Activated CD4-positive, alpha-beta T cell treated with anti-CD3 and anti-CD28 coated beads, Interleukin-2, amount 50 U/mL, for 4 hours (primary cell): ENCODE measurements around the gene C10orf105.
A peak's percentile ranks its signal among the peaks of the same experiment; 100 is the strongest.

Experiments
- DNase-seq, 2 experiments: peaks; one replicate each; pipeline ENCODE4 v3.0.0-alpha.2; 2020

C10orf105 gene

GRCh38 chr10:71737001-71737833 lies 17.6 kb upstream of the C10orf105 start:
- DNase-seq = peak; percentile 42 to 46

GRCh38 chr10:71736570-71736952 lies 17.0 kb upstream of the C10orf105 start:
- no peak for DNase-seq

- DNase-seq = peak; percentile 33 to 41
Measured at GRCh38 chr10:71735709-71736569, 16.4 kb upstream of the C10orf105 start.

GRCh38 chr10:71734797-71735196 lies 15.2 kb upstream of the C10orf105 start:
- no peak for DNase-seq

GRCh38 chr10:71731791-71732190 lies 12.2 kb upstream of the C10orf105 start:
- DNase-seq = no peak

- DNase-seq = no peak
Measured at GRCh38 chr10:71729161-71729636, 9.6 kb upstream of the C10orf105 start.

GRCh38 chr10:71727738-71728737 lies 8.5 kb upstream of the C10orf105 start:
- peak; percentile 36 to 41 for DNase-seq

- DNase-seq = peak; percentile 48 to 63
Measured at GRCh38 chr10:71727105-71727737, 7.6 kb upstream of the C10orf105 start.

- peak; percentile 34 to 35 for DNase-seq
Measured at GRCh38 chr10:71726580-71727104, 7.1 kb upstream of the C10orf105 start.

GRCh38 chr10:71725998-71726579 lies 6.5 kb upstream of the C10orf105 start:
- peak; percentile 77 to 84 for DNase-seq

GRCh38 chr10:71725249-71725648 lies 5.7 kb upstream of the C10orf105 start:
- DNase-seq = no peak

- no peak for DNase-seq
Measured at GRCh38 chr10:71724539-71724938, 5.0 kb upstream of the C10orf105 start.

GRCh38 chr10:71723311-71723710 lies 3.7 kb upstream of the C10orf105 start:
- DNase-seq = no peak

- DNase-seq = no peak
Measured at GRCh38 chr10:71722849-71723248, 3.3 kb upstream of the C10orf105 start.

- DNase-seq = no peak
Measured at GRCh38 chr10:71721313-71721712, 1.7 kb upstream of the C10orf105 start.

GRCh38 chr10:71720288-71720687 lies 710 bp upstream of the C10orf105 start:
- no peak for DNase-seq

- no peak for DNase-seq
Measured at GRCh38 chr10:71719042-71719441, 536 bp downstream of the C10orf105 start.

GRCh38 chr10:71718165-71718698 lies 1.3 kb downstream of the C10orf105 start:
- DNase-seq = no peak

- no peak for DNase-seq
Measured at GRCh38 chr10:71717551-71717951, 2.0 kb downstream of the C10orf105 start.

GRCh38 chr10:71717056-71717455 lies 2.5 kb downstream of the C10orf105 start:
- DNase-seq = no peak

GRCh38 chr10:71716426-71716825 lies 3.2 kb downstream of the C10orf105 start:
- no peak for DNase-seq
